Smooth muscle cell (in vitro differentiated cells): ENCODE data around the gene RNF39. TPM values are rescaled to one million over a fixed set of nuclear protein-coding genes. Genes with fewer than 3 reads are reported as not detected.

Experiments
- DNase-seq: peaks from one replicate; lab custom pipeline; 2025; ENCODE audit not compliant: unreplicated experiment; lab: John Stamatoyannopoulos, UW
- H2AFZ ChIP-seq: fragments of 200-600 bp; sonication (generic); 2 replicates; pipeline ENCODE4 v1.6.0; 2016; ENCODE audit warnings: antibody characterized with exemption, low read depth, mild to moderate bottlenecking
- H3F3A ChIP-seq: fragments of 200-600 bp; sonication (generic); 2 replicates; pipeline ENCODE4 v1.6.0; 2017; ENCODE audit warnings: antibody characterized with exemption, low read depth
- H3K27ac ChIP-seq: fragments of 200-600 bp; sonication (generic); 2 replicates; pipeline ENCODE4 v1.5.1; 2016; ENCODE audit warnings: low read depth, mild to moderate bottlenecking
- H3K27me3 ChIP-seq: fragments of 200-600 bp; sonication (generic); 2 replicates; pipeline ENCODE4 v1.6.1; 2016; ENCODE audit warnings: low read depth, mild to moderate bottlenecking
- H3K36me3 ChIP-seq: fragments of 200-600 bp; sonication (generic); 2 replicates; pipeline ENCODE4 v1.5.1; 2016; ENCODE audit warnings: low read depth
- H3K4me1 ChIP-seq: fragments of 200-600 bp; sonication (generic); 2 replicates; pipeline ENCODE4 v1.5.1; 2016; ENCODE audit warnings: low read depth
- H3K4me2 ChIP-seq: fragments of 200-600 bp; sonication (generic); 2 replicates; pipeline ENCODE4 v1.6.0; 2016; ENCODE audit warnings: mild to moderate bottlenecking
- H3K4me3 ChIP-seq: fragments of 200-600 bp; sonication (generic); 2 replicates; pipeline ENCODE4 v1.5.1; 2016; ENCODE audit warnings: mild to moderate bottlenecking
- H3K79me2 ChIP-seq: fragments of 200-600 bp; sonication (generic); 2 replicates; pipeline ENCODE4 v1.6.0; 2016; ENCODE audit warnings: low read depth, mild to moderate bottlenecking
- H3K9ac ChIP-seq: fragments of 200-600 bp; sonication (generic); 2 replicates; pipeline ENCODE4 v1.6.0; 2016; ENCODE audit warnings: low read depth
- H3K9me3 ChIP-seq: fragments of 200-600 bp; sonication (generic); replicated peaks from 2 replicates; pipeline ENCODE4 v1.5.1; 2016; ENCODE audit warnings: low read depth
- H4K20me1 ChIP-seq: fragments of 200-600 bp; sonication (generic); 2 replicates; pipeline ENCODE4 v1.6.0; 2016; ENCODE audit warnings: low read depth
- WGBS: methylation state at CpG from one replicate; pipeline ENCODE4 v1.1.7; 2016; ENCODE audit warnings: low lambda C conversion rate; 5-methylcytosine and 5-hydroxymethylcytosine counted together
- polyA plus RNA-seq: library from polyadenylated mRNA; unstranded; fragments of >200 nt; fragmentation: Nextera tagmentation; extraction: Ambion mirVana; gene quantifications from 2 replicates; pipeline ENCODE4 v1.2.1, GENCODE V29; 2016
- total RNA-seq: library from RNA; depleted of rRNA; stranded (reverse); fragments of >200 nt; gene quantifications from 2 replicates; pipeline ENCODE4 v1.2.3, GENCODE V29; 2014
- TF ChIP-seq, protein P1 (sequence below): fragments of 200-600 bp; sonication (generic); IDR thresholded peaks from 2 replicates; pipeline ENCODE4 v1.5.1; 2017; ENCODE audit warnings: borderline replicate concordance, mild to moderate bottlenecking, antibody characterized with exemption; ENCODE audit not compliant: insufficient read depth, poor library complexity, severe bottlenecking

Gene RNF39
- total and polyA plus RNA-seq, 2 experiments from 2014 or later = 0.70 to 0.90 TPM

DNA sequence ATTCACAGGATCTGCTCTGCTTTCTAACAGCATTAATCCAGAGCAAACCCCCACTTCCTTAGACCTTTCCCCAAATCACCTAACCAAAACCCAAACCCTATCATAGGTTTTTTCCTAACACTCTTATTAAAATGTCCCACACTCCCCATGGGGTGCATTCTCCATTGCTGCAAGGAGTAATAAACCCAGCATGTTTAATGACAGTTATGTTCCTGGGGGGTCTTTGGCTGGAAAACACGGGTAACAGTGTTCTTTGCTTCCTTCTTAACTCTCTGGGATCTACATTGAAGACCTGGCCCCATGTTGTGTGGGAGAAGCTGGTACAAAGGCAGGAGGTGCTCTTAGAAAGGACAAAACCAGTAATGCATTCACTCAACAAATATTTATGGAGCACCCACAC lies 21.3 kb upstream of the RNF39 start:
- Histone ChIP-seq H3K9me3 (no peaks in the 10 kb centered on the region), H4K20me1 (no peaks in the 10 kb centered on the region), H3K36me3 (no peaks in the 10 kb centered on the region), H3K79me2 (no peaks in the 10 kb centered on the region), H3K4me1 (peaks cover 12% of the 10 kb centered on the region), H3K27me3 (peaks cover 83% of the 10 kb centered on the region), H3K27ac (no peak overlapping the region), H3K4me3 (no peak overlapping the region), H3K9ac (no peak overlapping the region), H3F3A (no peaks in the 10 kb centered on the region), H2AFZ (no peak overlapping the region), H3K4me2 (no peak overlapping the region)
- TF ChIP-seq, protein P1, sequence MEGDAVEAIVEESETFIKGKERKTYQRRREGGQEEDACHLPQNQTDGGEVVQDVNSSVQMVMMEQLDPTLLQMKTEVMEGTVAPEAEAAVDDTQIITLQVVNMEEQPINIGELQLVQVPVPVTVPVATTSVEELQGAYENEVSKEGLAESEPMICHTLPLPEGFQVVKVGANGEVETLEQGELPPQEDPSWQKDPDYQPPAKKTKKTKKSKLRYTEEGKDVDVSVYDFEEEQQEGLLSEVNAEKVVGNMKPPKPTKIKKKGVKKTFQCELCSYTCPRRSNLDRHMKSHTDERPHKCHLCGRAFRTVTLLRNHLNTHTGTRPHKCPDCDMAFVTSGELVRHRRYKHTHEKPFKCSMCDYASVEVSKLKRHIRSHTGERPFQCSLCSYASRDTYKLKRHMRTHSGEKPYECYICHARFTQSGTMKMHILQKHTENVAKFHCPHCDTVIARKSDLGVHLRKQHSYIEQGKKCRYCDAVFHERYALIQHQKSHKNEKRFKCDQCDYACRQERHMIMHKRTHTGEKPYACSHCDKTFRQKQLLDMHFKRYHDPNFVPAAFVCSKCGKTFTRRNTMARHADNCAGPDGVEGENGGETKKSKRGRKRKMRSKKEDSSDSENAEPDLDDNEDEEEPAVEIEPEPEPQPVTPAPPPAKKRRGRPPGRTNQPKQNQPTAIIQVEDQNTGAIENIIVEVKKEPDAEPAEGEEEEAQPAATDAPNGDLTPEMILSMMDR = no peak
- 69% methylated on average over 1 of the region's 1 CpG for WGBS
- DNase-seq = no peak

DNA sequence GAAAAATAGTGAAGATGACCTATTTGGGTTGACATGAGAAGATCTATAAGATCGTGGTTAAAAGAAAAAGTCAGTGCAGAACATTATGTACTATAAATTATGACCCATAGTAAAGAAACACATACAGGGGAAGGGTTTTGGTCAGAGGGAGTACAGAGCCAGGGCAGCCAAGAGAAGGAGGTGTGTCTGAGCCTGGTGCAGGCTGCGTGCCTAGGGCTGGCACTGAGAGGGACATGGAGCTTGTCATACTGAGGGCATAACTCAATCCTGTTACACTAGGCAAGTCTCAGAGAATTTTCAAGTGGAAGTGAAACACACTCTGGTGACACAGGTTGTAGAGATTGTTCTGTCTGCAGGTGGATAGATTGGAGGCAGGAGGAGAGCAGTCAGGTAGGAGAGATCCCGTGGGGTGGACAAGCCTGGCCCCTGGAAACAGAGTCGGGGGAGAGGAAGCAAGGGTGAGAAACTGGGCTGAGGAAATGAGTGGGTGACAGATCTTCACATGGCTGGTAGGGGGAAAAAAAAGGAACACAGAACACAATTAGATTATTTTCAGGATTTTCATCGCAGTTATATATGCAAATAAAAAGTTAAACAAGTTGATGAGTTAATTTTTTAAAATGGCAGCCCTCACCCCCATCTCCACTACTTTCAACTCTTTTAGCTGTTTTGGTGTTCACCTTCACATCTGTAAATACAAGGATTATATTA lies 18.5 kb upstream of the RNF39 start:
- Histone ChIP-seq H3K36me3 (no peaks in the 10 kb centered on the region), H2AFZ (no peak overlapping the region), H3K9me3 (no peaks in the 10 kb centered on the region), H3F3A (no peaks in the 10 kb centered on the region), H4K20me1 (no peaks in the 10 kb centered on the region), H3K4me2 (no peak overlapping the region), H3K4me1 (no peaks in the 10 kb centered on the region), H3K27me3 (peaks cover 71% of the 10 kb centered on the region), H3K79me2 (no peaks in the 10 kb centered on the region), H3K4me3 (no peak overlapping the region), H3K9ac (no peak overlapping the region), H3K27ac (no peak overlapping the region)
- WGBS = 83% methylated on average over 5 of the region's 5 CpGs
- TF ChIP-seq, protein P1 = no peak
- no peak for DNase-seq

DNA sequence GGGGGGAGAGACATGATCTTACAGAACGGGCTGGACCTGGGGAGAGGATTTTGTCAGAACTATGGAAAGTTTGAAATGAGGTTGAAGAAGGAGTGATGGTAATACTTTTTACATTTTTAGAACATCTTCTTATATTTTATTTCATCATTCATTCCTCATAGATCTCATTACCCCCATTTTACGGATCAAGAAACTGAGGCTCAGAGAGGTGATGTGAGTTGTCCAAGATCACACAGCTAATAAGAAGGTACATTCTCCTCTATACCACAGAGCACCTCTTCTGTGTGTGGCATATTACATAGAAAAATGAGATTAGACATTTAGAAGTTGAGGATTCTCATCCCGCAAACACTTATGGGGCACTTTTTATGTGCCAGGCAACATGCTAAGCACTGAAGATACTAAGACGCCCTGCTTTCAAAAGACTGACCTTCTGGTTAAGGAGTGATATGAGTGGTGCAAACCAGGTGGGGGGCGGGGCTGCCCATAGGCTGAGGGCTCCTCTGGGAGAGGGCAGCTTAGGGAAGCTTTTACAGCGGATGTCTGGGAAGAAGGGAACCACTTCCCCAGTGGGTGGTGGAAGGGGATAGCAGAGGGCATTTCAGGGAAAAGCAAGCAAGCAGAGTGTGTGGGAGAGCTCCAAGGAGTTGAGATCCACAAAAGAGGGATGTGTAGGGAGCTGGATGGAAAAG lies 17.4 kb upstream of the RNF39 start:
- TF ChIP-seq, protein P1 = no peak
- Histone ChIP-seq H3K9ac (no peak overlapping the region), H3K4me1 (no peaks in the 10 kb centered on the region), H3F3A (no peaks in the 10 kb centered on the region), H3K4me3 (no peak overlapping the region), H3K27me3 (peaks cover 63% of the 10 kb centered on the region), H2AFZ (no peak overlapping the region), H3K79me2 (no peaks in the 10 kb centered on the region), H3K36me3 (no peaks in the 10 kb centered on the region), H3K9me3 (no peaks in the 10 kb centered on the region), H3K4me2 (no peak overlapping the region), H3K27ac (no peak overlapping the region), H4K20me1 (no peaks in the 10 kb centered on the region)
- no peak for DNase-seq
- WGBS = 77% methylated on average over 6 of the region's 6 CpGs
